Activated CD8-positive, alpha-beta T cell treated with anti-CD3 and anti-CD28 coated beads, Interleukin-2, amount 10 ng/mL, durations not matched to agents 7 days and 5 days (primary cell): ENCODE measurements around the gene MRFAP1. TPM values are rescaled to one million over a fixed set of nuclear protein-coding genes. Genes with fewer than 3 reads are reported as not detected.
A peak's percentile ranks its signal among the peaks of the same experiment; 100 is the strongest.

Experiments used
- ATAC-seq: fragments of 150-1000 bp; cut with Tn5 transposase; one replicate; pipeline ENCODE4 v1.10.0; 2021; ENCODE audit warnings: moderate library complexity
- CTCF ChIA-PET: fragments of 350-600 bp; sonication (Branson Sonifier 250); formaldehyde crosslinking; loops from one replicate; lab custom pipeline; 2021; ENCODE audit warnings: antibody characterized with exemption; lab: Charles Lee
- POLR2A ChIA-PET: fragments of 350-600 bp; sonication (Branson Sonifier 250); formaldehyde crosslinking; loops from one replicate; lab custom pipeline; 2021; ENCODE audit warnings: antibody characterized with exemption; lab: Charles Lee
- DNase-seq: peaks from one replicate; pipeline ENCODE4 v3.0.0-alpha.2; 2020
- H3K27ac Mint-ChIP-seq: one replicate; pipeline ENCODE4 v1.8.0; 2021; ENCODE audit warnings: mild to moderate bottlenecking, mixed read lengths
- H3K27me3 Mint-ChIP-seq: one replicate; pipeline ENCODE4 v1.8.0; 2021; ENCODE audit warnings: low read depth, mixed read lengths
- H3K36me3 Mint-ChIP-seq: one replicate; pipeline ENCODE4 v1.8.0; 2021; ENCODE audit warnings: low read depth, mixed read lengths
- H3K4me1 Mint-ChIP-seq: one replicate; pipeline ENCODE4 v1.8.0; 2021; ENCODE audit warnings: low read depth, mixed read lengths
- H3K4me3 Mint-ChIP-seq: one replicate; pipeline ENCODE4 v1.8.0; 2021; ENCODE audit warnings: mild to moderate bottlenecking, mixed read lengths
- H3K9me3 Mint-ChIP-seq: one replicate; pipeline ENCODE4 v1.8.0; 2022; ENCODE audit warnings: mixed read lengths; ENCODE audit not compliant: insufficient read depth
- total RNA-seq, 2 experiments: library from RNA; stranded (reverse); gene quantifications; one replicate each; pipeline ENCODE4 v1.2.3, GENCODE V29; 2021

The MRFAP1 gene
- total RNA-seq, 2 experiments from 2014 or later, result 105 TPM

DNA sequence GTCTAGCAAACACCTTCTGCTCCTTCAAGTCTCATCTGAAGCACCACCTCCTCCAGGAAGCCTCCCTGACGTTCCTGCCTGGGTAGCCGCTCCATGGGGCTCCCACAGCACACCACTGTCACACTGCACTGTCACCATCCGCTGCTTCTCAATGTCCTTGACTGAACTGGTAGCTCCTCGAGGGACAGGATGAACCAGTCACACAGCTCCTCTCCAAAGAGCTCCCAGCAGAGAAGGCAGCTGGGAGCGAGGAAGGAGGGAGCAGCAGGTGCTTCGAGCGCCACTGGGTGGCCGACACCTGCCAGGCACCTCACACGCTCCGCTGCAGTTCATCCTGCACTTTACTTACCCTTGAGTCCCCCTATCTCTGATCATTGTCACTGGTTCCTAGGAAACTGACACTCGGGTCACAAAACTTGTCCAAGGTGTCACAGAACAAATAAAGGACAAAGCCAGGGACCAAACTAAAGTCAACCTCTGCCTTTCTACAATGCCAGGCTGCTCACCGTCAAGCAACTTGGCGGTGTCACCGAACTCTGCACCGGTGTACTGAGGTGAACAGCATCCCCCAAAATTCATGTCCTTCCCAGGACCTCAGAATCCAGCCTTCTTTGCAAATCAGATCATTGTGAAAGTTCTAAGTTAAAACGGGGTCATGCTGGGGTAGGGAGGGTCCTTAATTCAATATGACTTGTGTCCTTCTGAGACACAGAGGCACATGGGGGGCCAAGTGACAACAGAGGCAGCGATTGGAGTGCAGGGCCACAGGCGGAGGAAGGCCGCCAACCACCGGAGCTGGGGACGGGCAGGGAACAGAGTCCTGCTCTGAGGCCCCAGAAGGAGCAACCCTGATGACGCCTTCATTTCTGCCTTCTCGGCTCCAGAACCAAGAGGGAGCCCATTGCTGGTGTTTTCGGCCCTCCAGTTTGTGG lies 47.7 kb downstream of the MRFAP1 start:
- no peak for ATAC-seq

DNA sequence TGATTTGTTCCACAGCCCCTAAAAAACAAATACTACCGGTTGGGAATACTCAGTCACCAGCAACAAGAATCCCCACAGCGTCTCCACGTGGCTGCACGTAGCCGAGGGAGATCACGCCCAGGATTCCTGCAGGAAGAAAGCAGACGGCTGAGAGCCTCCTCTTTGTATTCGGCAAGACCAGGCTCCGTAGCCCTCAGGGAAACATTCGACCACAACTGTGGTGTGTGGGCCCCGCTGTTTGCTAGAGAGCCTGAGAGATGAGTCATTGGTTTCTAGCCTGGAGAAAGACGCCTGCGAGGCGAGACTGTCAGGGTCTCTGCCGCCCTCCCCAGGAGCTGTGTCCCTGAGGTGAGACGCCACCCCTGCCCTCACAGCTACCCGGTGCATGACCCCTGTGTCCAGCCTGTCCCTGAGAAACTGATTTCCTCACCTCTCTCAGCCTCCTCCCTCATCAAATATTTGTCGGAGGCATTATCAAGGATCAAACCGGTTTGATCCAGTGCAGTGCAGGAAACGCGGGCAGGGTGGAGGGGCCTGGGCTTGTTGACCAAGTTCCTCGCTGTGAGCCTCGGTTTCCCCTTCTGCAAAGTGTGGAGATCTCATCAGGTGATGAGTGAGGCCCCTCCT lies 48.5 kb downstream of the MRFAP1 start:
- ATAC-seq, result peak; percentile 83
- H3K36me3 Mint-ChIP-seq, result peaks cover 48% of the 10 kb centered on the region
- peak; percentile 92 for DNase-seq
- ChIA-PET CTCF (interaction anchor here (1.4 to 7.1 kb wide), 8 partner anchors 8 to 114 kb away, joined by 3 to 94 read pairs (median 18); partner anchors contain the start of genes BLOC1S4, MAN2B2 and MRFAP1L1), POLR2A (interaction anchor here (1.1 to 3.8 kb wide), 7 partner anchors 12 to 115 kb away, joined by 3 to 87 read pairs (median 13); partner anchors contain the start of genes BLOC1S4, MRFAP1 and MRFAP1L1)
- H3K4me3 Mint-ChIP-seq, result peak overlapping the region; percentile 81
- no peaks in the 10 kb centered on the region for H3K9me3 Mint-ChIP-seq
- peak overlapping the region; percentile 91 for H3K27ac Mint-ChIP-seq
- no peaks in the 10 kb centered on the region for H3K27me3 Mint-ChIP-seq
- H3K4me1 Mint-ChIP-seq, result peaks cover 85% of the 10 kb centered on the region

More for the DNA sequence above, 47.7 kb downstream of the MRFAP1 start:
- no peak for DNase-seq
- peak overlapping the region; percentile 91 for H3K27ac Mint-ChIP-seq
- POLR2A ChIA-PET, result interaction anchor here (1.1 to 3.8 kb wide), 4 partner anchors 13 to 47 kb away, joined by 3 to 87 read pairs (median 16); partner anchors contain the start of genes BLOC1S4 and MRFAP1
- no peaks in the 10 kb centered on the region for H3K9me3 Mint-ChIP-seq
- CTCF ChIA-PET, result interaction anchor here (1.1 to 7.1 kb wide), 7 partner anchors 10 to 31 kb away, joined by 4 to 94 read pairs (median 20); partner anchors contain the start of genes BLOC1S4 and MRFAP1L1
- H3K4me3 Mint-ChIP-seq, result peak overlapping the region; percentile 81
- H3K27me3 Mint-ChIP-seq, result no peaks in the 10 kb centered on the region
- peaks cover 48% of the 10 kb centered on the region for H3K36me3 Mint-ChIP-seq
- H3K4me1 Mint-ChIP-seq, result peaks cover 78% of the 10 kb centered on the region

DNA sequence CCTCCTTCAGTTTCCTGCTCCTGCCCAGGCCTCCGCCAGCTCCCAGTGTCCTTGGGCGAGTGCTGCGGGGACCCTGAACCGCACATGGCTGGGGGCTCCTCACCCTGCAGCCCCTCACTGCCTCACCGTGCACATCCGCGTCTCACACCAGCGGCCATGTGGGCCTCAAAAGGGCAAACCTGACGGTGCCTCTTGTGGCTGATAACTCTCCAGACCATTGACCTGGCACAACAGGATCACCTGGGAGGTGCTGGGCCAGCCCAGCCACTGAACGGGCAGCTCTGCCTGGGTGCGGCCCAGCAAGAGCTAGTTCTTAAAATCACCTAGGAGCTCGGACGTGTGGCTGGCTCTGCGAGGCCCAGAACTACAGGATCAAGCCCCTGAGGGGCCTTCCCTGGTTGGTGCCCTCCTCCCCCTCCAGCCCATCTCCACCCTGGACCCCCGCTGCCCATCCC lies 49.0 kb downstream of the MRFAP1 start:
- Mint-ChIP-seq H3K27me3 (no peaks in the 10 kb centered on the region), H3K4me3 (peak overlapping the region; percentile 81), H3K9me3 (no peaks in the 10 kb centered on the region), H3K36me3 (peaks cover 48% of the 10 kb centered on the region), H3K27ac (peak overlapping the region; percentile 91), H3K4me1 (peaks cover 90% of the 10 kb centered on the region)
- POLR2A ChIA-PET, result interaction anchor here (1.2 to 3.8 kb wide), 7 partner anchors 11 to 115 kb away, joined by 4 to 87 read pairs (median 25); partner anchors contain the start of genes BLOC1S4, MRFAP1 and MRFAP1L1
- peak; percentile 10 for ATAC-seq
- DNase-seq, result no peak
- CTCF ChIA-PET, result interaction anchor here (1.2 to 7.1 kb wide), 10 partner anchors 8 to 184 kb away, joined by 3 to 94 read pairs (median 16); partner anchors contain the start of genes BLOC1S4, MAN2B2 and MRFAP1L1

Other genes with a start within 250 kb of the MRFAP1 start
- gene PPP2R2C, start 168.1 kb upstream of the MRFAP1 start, total RNA-seq, result not detected
- gene MAN2B2, start 65.5 kb upstream of the MRFAP1 start, total RNA-seq, result 10 to 100 TPM; 27.6 to 29.1 TPM
- 1 to 10 TPM; 8.3 to 8.5 TPM for gene S100P, start 53.2 kb downstream of the MRFAP1 start, total RNA-seq
- gene MRFAP1L1, start 69.2 kb downstream of the MRFAP1 start, total RNA-seq, result 10 to 100 TPM; 65.5 to 67.4 TPM
- gene BLOC1S4, start 75.5 kb downstream of the MRFAP1 start, total RNA-seq, result 10 to 100 TPM; 19.6 to 21.5 TPM
- 10 to 100 TPM; 18.4 to 19.5 TPM for gene KIAA0232, start 142.0 kb downstream of the MRFAP1 start, total RNA-seq